ENCODE measurements around the gene MORC2.

DNA sequence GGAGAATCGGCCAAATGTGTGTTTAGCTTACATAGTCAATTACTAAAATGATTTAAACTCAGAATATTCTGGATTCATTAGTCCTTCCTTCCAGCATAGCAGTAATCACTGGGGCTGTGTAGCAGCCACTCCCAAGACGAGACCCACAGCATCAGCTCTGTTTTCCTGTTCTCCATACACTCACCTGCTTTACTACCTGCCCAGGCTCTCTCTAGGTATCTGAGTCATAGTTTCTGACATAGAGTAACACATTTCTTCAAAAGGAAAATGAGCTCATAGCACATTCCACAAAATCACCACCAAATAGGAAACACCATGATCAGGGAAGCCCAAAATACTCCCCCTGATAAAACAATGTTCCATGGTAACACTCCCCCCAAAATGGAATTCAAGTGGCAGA, 22.9 kb downstream of the MORC2 start:
- TF ChIP-seq, protein P1, sequence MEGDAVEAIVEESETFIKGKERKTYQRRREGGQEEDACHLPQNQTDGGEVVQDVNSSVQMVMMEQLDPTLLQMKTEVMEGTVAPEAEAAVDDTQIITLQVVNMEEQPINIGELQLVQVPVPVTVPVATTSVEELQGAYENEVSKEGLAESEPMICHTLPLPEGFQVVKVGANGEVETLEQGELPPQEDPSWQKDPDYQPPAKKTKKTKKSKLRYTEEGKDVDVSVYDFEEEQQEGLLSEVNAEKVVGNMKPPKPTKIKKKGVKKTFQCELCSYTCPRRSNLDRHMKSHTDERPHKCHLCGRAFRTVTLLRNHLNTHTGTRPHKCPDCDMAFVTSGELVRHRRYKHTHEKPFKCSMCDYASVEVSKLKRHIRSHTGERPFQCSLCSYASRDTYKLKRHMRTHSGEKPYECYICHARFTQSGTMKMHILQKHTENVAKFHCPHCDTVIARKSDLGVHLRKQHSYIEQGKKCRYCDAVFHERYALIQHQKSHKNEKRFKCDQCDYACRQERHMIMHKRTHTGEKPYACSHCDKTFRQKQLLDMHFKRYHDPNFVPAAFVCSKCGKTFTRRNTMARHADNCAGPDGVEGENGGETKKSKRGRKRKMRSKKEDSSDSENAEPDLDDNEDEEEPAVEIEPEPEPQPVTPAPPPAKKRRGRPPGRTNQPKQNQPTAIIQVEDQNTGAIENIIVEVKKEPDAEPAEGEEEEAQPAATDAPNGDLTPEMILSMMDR (conservative IDR thresholded peaks at IDR 0.05 in 1 of 2, IDR thresholded peaks at IDR 0.05 in 1 of 2; ENCODE audit: extremely low read depth in 1 of 2, insufficient read depth in 1 of 2, low read depth in 1 of 2, low read length in 2 of 2): no peak
- no peak for TF ChIP-seq EZH2 (IDR thresholded peaks at IDR 0.05; ENCODE audit: borderline replicate concordance, low read length)
